ENCODE results near the gene CTF1.

Gene CTF1

DNA sequence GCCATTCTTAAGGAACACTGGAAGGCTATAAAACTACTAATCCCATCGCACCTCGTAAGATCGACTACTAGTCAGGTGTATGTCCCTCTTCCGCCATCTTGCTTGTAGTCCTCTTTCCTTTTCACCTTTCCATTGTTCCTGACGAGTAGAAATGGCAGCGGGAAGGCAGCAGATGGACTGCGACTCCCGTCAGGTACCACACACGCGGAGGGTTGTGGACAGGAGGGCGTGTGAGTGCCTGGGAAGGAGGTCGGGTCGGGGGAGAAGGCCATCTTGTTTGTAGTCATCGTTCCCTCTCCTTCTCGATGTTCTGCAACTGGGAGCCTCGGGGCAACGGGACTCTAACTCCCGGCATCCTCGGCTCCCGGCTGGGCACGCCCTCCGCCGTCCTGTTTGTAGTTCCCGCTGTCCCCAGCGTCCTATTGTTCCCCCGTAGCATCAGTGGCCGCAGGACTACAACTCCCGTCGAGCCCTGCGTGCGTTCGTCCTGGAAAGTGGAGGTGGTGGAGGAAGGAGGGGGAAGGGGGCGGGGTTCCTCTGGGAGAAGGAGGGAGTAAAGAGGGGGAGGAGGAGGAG lies 26.6 kb downstream of the CTF1 start:
- Histone ChIP-seq H3K4me1 (peaks cover 6% of the 10 kb centered on the region), H3K36me3 (ENCODE audit: control insufficient read depth, insufficient read depth, low read length) (no peaks in the 10 kb centered on the region), H2AFZ (peak overlapping the region; percentile 93), H3K79me2 (no peaks in the 10 kb centered on the region), H3K9me3 (ENCODE audit: control insufficient read depth, low read length) (no peaks in the 10 kb centered on the region), H3K4me2 (ENCODE audit: low read length) (peak overlapping the region; percentile 65), H3K27ac (peak overlapping the region; percentile 96), H3K4me3 (ENCODE audit: low read depth, low read length) (peak overlapping the region; percentile 78), H3K9ac (no peak overlapping the region), H3K27me3 (ENCODE audit: control insufficient read depth, insufficient read depth, low read length) (no peaks in the 10 kb centered on the region)
- TF ChIP-seq, protein P1, sequence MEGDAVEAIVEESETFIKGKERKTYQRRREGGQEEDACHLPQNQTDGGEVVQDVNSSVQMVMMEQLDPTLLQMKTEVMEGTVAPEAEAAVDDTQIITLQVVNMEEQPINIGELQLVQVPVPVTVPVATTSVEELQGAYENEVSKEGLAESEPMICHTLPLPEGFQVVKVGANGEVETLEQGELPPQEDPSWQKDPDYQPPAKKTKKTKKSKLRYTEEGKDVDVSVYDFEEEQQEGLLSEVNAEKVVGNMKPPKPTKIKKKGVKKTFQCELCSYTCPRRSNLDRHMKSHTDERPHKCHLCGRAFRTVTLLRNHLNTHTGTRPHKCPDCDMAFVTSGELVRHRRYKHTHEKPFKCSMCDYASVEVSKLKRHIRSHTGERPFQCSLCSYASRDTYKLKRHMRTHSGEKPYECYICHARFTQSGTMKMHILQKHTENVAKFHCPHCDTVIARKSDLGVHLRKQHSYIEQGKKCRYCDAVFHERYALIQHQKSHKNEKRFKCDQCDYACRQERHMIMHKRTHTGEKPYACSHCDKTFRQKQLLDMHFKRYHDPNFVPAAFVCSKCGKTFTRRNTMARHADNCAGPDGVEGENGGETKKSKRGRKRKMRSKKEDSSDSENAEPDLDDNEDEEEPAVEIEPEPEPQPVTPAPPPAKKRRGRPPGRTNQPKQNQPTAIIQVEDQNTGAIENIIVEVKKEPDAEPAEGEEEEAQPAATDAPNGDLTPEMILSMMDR (IDR thresholded peaks at IDR 0.05): no peak

DNA sequence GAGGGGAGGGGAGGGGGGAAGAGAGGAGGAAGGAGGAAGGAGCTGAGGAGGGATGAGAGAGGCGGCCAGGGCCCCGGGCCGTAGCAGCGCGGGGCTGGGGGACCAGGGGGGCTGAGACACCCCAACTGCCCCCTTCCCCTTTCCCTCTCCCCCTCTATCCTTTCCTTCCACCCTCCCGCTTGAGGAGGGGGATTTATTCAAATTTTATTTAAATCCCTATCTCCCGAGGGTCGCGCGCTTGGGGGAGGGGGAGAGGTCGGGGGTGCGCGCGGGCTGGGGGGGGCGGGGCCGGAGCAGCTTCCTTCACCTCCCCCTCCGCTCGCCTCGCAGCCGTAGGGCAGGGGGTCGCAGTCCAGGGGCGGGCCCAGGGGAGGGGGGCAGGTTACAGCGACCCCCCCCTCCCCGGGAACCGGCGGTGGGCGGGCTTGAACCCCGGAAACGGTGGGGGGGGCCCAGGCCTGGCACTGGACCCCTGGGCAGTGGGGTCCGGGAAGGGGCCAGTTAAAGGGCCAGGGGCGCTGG lies 27.2 kb downstream of the CTF1 start, which contains the start of gene FBXL19:
Gene FBXL19 (plus strand): TSS at position 19 of the 522 bp plus-strand sequence. CDS start 2,183 bp downstream, outside the sequence.
- TF ChIP-seq, protein P1 (IDR thresholded peaks at IDR 0.05): no peak
- Histone ChIP-seq H3K4me1 (peaks cover 6% of the 10 kb centered on the region), H3K4me3 (ENCODE audit: low read depth, low read length) (peak within 1 kb of the TSS; percentile 87), H3K36me3 (ENCODE audit: control insufficient read depth, insufficient read depth, low read length) (no peaks in the 10 kb centered on the region), H3K9ac (no peak within 1 kb of the TSS), H2AFZ (peak within 1 kb of the TSS; percentile 93), H3K27ac (peak within 1 kb of the TSS; percentile 96), H3K9me3 (ENCODE audit: control insufficient read depth, low read length) (no peaks in the 10 kb centered on the region), H3K4me2 (ENCODE audit: low read length) (peak within 1 kb of the TSS; percentile 99), H3K27me3 (ENCODE audit: control insufficient read depth, insufficient read depth, low read length) (no peaks in the 10 kb centered on the region), H3K79me2 (no peaks in the 10 kb centered on the region)

DNA sequence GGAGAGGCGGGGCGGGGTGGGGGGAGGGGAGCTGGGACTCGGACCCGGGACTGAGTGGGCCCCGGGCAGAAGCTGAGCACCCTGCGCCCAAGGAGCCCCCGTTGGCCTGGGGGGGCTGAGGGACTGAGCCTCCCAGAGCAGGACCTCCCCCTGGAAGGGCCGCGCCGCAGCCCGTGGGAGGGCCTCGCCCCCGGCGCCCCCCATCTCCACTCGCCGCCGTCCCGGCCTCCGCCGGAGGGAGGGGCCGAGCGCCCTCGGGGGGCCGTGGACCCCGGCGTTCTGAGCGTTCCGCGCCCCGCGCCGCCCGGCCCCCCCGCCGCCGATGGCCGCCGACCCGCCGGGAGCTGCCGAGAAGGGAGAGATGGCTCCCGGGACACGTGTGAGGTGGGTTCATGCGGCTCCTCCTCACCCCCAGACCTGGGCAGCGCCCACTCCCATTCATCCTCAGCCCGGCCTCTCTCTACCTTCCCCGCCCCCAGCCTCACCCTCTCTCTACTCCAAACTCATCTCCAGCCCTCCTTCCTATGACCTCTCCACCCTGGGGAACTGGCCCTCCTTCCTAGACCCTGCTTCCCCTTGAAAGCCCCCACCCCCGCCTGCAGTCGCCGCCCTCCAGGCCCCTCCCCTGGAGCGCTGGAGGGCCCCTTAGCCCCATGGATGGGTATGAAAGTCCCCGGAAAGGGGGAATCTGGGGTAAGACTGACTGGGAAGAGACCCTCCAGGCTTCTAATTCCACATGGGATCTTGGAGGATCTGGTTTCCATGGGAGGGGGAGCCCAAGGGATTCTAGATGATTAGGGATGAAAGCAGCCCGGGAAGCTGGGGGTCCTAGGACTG lies 27.9 kb downstream of the CTF1 start:
- H3K4me1 ChIP-seq: peaks cover 6% of the 10 kb centered on the region
- peak overlapping the region; percentile 10 for H2AFZ ChIP-seq
- H3K9me3 ChIP-seq (ENCODE audit: control insufficient read depth, low read length): no peaks in the 10 kb centered on the region
- H3K27me3 ChIP-seq (ENCODE audit: control insufficient read depth, insufficient read depth, low read length): no peaks in the 10 kb centered on the region
- no peaks in the 10 kb centered on the region for H3K79me2 ChIP-seq
- H3K36me3 ChIP-seq (ENCODE audit: control insufficient read depth, insufficient read depth, low read length): no peaks in the 10 kb centered on the region
- peak overlapping the region; percentile 65 for H3K4me2 ChIP-seq (ENCODE audit: low read length)
- peak overlapping the region; percentile 13 for H3K27ac ChIP-seq
- H3K9ac ChIP-seq: no peak overlapping the region
- TF ChIP-seq, protein P1 (IDR thresholded peaks at IDR 0.05): no peak
- peak overlapping the region; percentile 78 for H3K4me3 ChIP-seq (ENCODE audit: low read depth, low read length)

DNA sequence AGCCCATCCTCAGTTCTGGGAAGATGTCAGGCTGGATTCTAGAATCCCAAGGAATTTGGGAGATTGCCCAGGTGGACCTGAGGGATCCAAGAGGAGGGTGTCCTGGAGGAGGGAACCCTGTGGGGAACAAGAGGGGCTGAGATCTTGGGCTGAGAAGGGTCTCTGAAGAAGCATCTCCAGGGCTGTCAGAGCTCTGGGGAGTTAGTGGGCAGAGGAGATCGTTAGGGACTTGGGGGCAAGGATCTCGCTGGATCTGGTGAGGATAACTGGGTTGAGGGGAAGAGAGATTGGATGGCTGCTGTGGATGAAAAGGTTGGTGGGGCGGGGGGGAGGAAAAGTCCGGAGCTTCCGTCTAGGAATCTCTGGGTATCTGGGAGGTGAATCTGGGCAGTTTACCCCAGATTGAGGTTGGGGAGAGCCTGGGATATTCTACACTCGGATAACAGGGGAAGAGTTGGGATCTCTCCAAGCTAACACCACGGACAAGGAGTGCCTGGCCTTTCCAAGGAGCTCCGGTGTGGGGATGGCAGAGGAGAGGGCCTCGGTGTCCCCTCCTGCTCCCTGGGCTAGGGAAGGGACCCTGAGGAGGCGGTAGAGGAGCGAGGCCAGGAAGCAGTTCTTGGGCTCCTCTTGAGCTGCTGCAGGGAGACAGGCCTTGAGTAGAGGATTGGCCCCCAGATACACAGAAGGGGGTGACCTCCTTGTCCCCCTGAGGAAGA lies 28.7 kb downstream of the CTF1 start:
- Histone ChIP-seq H2AFZ (no peak overlapping the region), H3K27me3 (ENCODE audit: control insufficient read depth, insufficient read depth, low read length) (no peaks in the 10 kb centered on the region), H3K4me3 (ENCODE audit: low read depth, low read length) (peak overlapping the region; percentile 37), H3K36me3 (ENCODE audit: control insufficient read depth, insufficient read depth, low read length) (no peaks in the 10 kb centered on the region), H3K9ac (no peak overlapping the region), H3K4me1 (peaks cover 6% of the 10 kb centered on the region), H3K27ac (peak overlapping the region; percentile 13), H3K79me2 (no peaks in the 10 kb centered on the region), H3K4me2 (ENCODE audit: low read length) (peak overlapping the region; percentile 65), H3K9me3 (ENCODE audit: control insufficient read depth, low read length) (no peaks in the 10 kb centered on the region)
- TF ChIP-seq, protein P1 (IDR thresholded peaks at IDR 0.05): no peak

All from parathyroid adenoma (tissue), 2 donors.